Tibial artery (tissue), 4 donors: Measurements from ENCODE around the gene BANK1.

Source experiments
- DNase-seq, 2 donors: peaks; one replicate each; pipeline ENCODE4 v3.0.0-alpha.2; 2019
- H3K27ac ChIP-seq, 2 donors: fragments of 200-600 bp; sonication (generic) in 1 of 2; 1 replicate in 1 of 2; 2 replicates in 1 of 2; pipeline ENCODE4 v1.5.1; 2018 to 2019; ENCODE audit warnings: mild to moderate bottlenecking in 1 of 2
- H3K27me3 ChIP-seq, 2 donors: fragments of 200-600 bp; sonication (generic) in 1 of 2; one replicate each; pipeline versions ENCODE4 v1.5.1 to v1.6.0; 2016 to 2019
- H3K36me3 ChIP-seq, 3 donors: fragments of 200-600 bp; sonication (generic) in 2 of 3; one replicate each; pipeline ENCODE4 v1.5.1; 2016 to 2019; ENCODE audit warnings: mild to moderate bottlenecking in 2 of 3
- H3K4me1 ChIP-seq, 4 donors: fragments of 200-600 bp; sonication (generic) in 2 of 4; 1 replicate in 3 of 4; 2 replicates in 1 of 4; pipeline ENCODE4 v1.5.1; 2016 to 2019
- H3K4me3 ChIP-seq, 2 donors: fragments of 200-600 bp; sonication (generic) in 1 of 2; 1 replicate in 1 of 2; 2 replicates in 1 of 2; pipeline ENCODE4 v1.5.1; 2018 to 2019; ENCODE audit warnings: mild to moderate bottlenecking in 2 of 2
- H3K9me3 ChIP-seq, 3 donors: fragments of 200-600 bp; sonication (generic) in 1 of 3; one replicate each; pipeline ENCODE4 v1.5.1; 2016 to 2019
- CTCF ChIP-seq, 2 experiments: fragments of 200-600 bp in 1 of 2; fragments of 450-650 bp in 1 of 2; IDR thresholded peaks; one replicate each; pipeline ENCODE4 v1.5.1; 2017 to 2019; ENCODE audit warnings: antibody characterized with exemption in 2 of 2, mild to moderate bottlenecking in 1 of 2, moderate library complexity in 1 of 2
- intact Hi-C: fragments of 100-400 bp; cut with DNase I; formaldehyde crosslinking; loops from one replicate; pipeline ENCODE4 v1.15.0; 2023; ENCODE audit warnings: low total_unique reads

BANK1 gene

GRCh38 chr4:101968364-101968763 lies 177.8 kb downstream of the BANK1 start:
- Histone ChIP-seq H3K27me3 (no peaks in the 10 kb centered on the region), H3K4me1 (no peaks in the 10 kb centered on the region), H3K36me3 (no peaks in the 10 kb centered on the region), H3K27ac (no peak overlapping the region), H3K4me3 (no peak overlapping the region), H3K9me3 (no peaks in the 10 kb centered on the region)
- DNase-seq, result no peak
- intact Hi-C loops, result no loop called here
- TF ChIP-seq CTCF (IDR thresholded peaks at IDR 0.05), result no peak

- H3K36me3 ChIP-seq, result no peaks in the 10 kb centered on the region
- intact Hi-C loops, result no loop called here
- H3K4me1 ChIP-seq, result no peaks in the 10 kb centered on the region
- no peak for DNase-seq
- H3K27ac ChIP-seq, result no peak overlapping the region
- no peak for TF ChIP-seq CTCF (IDR thresholded peaks at IDR 0.05)
- no peaks in the 10 kb centered on the region for H3K9me3 ChIP-seq
- H3K27me3 ChIP-seq, result no peaks in the 10 kb centered on the region
- no peak overlapping the region for H3K4me3 ChIP-seq
Observed at GRCh38 chr4:101969965-101970364, 179.4 kb downstream of the BANK1 start.

GRCh38 chr4:101970547-101971155 lies 180.1 kb downstream of the BANK1 start:
- H3K4me3 ChIP-seq, result no peak overlapping the region
- no peak for DNase-seq
- no peak overlapping the region for H3K27ac ChIP-seq
- no peak for TF ChIP-seq CTCF (IDR thresholded peaks at IDR 0.05)
- no peaks in the 10 kb centered on the region for H3K36me3 ChIP-seq
- H3K27me3 ChIP-seq, result no peaks in the 10 kb centered on the region
- intact Hi-C loops, result no loop called here
- H3K9me3 ChIP-seq, result no peaks in the 10 kb centered on the region
- H3K4me1 ChIP-seq, result no peaks in the 10 kb centered on the region

- no peaks in the 10 kb centered on the region for H3K36me3 ChIP-seq
- no peaks in the 10 kb centered on the region for H3K9me3 ChIP-seq
- no peak for TF ChIP-seq CTCF (IDR thresholded peaks at IDR 0.05)
- H3K27me3 ChIP-seq, result no peaks in the 10 kb centered on the region
- no peak for DNase-seq
- H3K4me1 ChIP-seq, result no peaks in the 10 kb centered on the region
- no peak overlapping the region for H3K4me3 ChIP-seq
- no peak overlapping the region for H3K27ac ChIP-seq
- intact Hi-C loops, result no loop called here
Observed at GRCh38 chr4:101972791-101973190, 182.3 kb downstream of the BANK1 start.

- Histone ChIP-seq H3K9me3 (no peaks in the 10 kb centered on the region), H3K27ac (no peak overlapping the region), H3K36me3 (no peaks in the 10 kb centered on the region), H3K27me3 (no peaks in the 10 kb centered on the region), H3K4me3 (no peak overlapping the region), H3K4me1 (no peaks in the 10 kb centered on the region)
- no peak for TF ChIP-seq CTCF (IDR thresholded peaks at IDR 0.05)
- intact Hi-C loops, result no loop called here
- no peak for DNase-seq
Observed at GRCh38 chr4:101973361-101973760, 182.8 kb downstream of the BANK1 start.

GRCh38 chr4:101977076-101977475 lies 186.5 kb downstream of the BANK1 start:
- DNase-seq, result peak in 1 of 2 donors; percentile 21

More at GRCh38 chr4:101977076-101977475, 186.5 kb downstream of the BANK1 start:
- Histone ChIP-seq H3K9me3 (no peaks in the 10 kb centered on the region), H3K4me3 (no peak overlapping the region), H3K27me3 (no peaks in the 10 kb centered on the region), H3K27ac (no peak overlapping the region), H3K4me1 (no peaks in the 10 kb centered on the region), H3K36me3 (no peaks in the 10 kb centered on the region)
- no peak for TF ChIP-seq CTCF (IDR thresholded peaks at IDR 0.05)
- intact Hi-C loops, result no loop called here
